GM23338 (cell line): ENCODE measurements around the gene CYBA.

Experiments
- CREB1 ChIP-seq: fragments of 250-450 bp; sonication (Bioruptor Pico); IDR thresholded peaks from 2 replicates; pipeline ENCODE4 v1.5.0; 2020; ENCODE audit warnings: low read depth, mild to moderate bottlenecking, moderate library complexity
- CTCF ChIP-seq, 2 experiments: fragments of 200-600 bp in 1 of 2; sonication (generic) in 1 of 2; conservative IDR thresholded peaks; 2 replicates each; pipeline versions ENCODE4 v1.5.1 to v1.6.1; 2016 to 2017; ENCODE audit warnings: antibody characterized with exemption in 2 of 2, low read depth in 2 of 2, mild to moderate bottlenecking in 2 of 2, moderate library complexity in 1 of 2
- POLR2AphosphoS5 ChIP-seq: IDR thresholded peaks from 2 replicates; pipeline ENCODE4 v1.6.1; 2016; ENCODE audit warnings: antibody characterized with exemption, low read depth
- REST ChIP-seq: IDR thresholded peaks from one replicate; pipeline ENCODE4 v1.6.1; 2018; ENCODE audit warnings: antibody characterized with exemption; ENCODE audit not compliant: unreplicated experiment

GRCh38 chr16:88645455-88645854 is 5.4 kb downstream of the CYBA start:
- no peak for TF ChIP-seq CTCF (conservative IDR thresholded peaks at IDR 0.05; ENCODE audit: low read depth in 2 of 2)
- no peak for TF ChIP-seq CREB1 (CRISPR knock-in tag)
- TF ChIP-seq POLR2AphosphoS5, result no peak
- TF ChIP-seq REST, result no peak
